Measurements from ENCODE around the gene KIF13A.
"Not testable (repeated sequence)": the region's sequence is repeated elsewhere in the genome, so short reads cannot be mapped to it uniquely, and the experiment has no call there.

Gene KIF13A

DNA sequence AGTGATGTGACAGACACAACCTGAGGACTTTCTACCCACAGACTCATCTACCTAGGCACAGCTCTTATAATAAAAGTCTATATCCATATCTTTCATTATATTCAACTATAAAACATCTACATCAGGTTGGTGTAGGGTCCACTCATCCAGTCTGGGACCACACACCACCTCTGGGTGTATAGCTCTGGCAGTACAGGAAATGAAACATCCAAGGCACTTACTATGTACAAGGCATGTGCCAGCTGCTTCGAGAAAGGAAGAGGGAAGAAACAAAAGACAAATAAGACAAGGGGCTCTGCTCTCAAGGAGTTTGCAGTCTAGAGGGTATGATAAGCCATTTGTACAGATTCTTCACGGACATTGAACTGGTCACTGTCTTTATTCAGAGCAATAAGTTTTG, 18.6 kb downstream of the KIF13A start:
- no peak for DNase-seq (ENCODE audit: low read depth)

DNA sequence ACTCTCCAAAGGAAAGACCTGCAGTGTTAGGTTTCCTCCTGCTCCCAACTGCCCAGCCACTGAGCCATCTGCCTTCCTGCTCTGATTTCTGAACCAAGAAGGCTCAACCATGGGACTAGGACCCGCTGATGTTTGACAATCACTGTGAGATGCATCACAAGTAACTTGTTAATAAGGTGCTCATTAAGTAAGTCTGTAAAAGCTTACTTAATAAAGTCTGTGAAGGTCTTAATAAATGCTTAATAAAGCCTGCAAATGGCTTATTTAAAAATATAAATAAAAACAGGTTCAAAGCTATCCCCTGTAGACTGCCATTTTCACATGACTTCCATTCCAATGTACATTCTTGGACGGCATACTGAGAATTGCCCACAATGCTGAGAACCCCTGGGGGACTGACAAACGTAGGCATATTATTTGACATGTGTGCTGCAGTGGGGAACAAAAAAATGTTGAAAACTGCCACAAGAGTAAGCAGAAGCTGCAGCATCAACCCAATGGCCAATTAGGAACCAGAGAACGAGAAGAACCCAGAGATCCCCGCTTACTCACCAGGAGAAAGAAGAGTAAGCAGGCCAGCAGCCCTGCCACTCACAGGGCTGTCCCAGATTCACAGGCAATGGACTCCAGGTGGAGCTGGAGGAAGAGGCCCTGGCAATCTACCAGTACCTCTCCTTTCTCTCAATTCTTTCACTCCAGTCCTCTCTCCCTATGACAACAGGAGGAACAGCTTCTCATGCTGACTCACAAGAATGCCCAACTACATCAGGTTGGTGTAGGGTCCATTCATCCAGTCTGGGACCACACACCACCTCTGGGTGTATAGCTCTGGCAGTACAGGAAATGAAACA, 19.5 kb downstream of the KIF13A start:
- no peak for DNase-seq (ENCODE audit: low read depth)

DNA sequence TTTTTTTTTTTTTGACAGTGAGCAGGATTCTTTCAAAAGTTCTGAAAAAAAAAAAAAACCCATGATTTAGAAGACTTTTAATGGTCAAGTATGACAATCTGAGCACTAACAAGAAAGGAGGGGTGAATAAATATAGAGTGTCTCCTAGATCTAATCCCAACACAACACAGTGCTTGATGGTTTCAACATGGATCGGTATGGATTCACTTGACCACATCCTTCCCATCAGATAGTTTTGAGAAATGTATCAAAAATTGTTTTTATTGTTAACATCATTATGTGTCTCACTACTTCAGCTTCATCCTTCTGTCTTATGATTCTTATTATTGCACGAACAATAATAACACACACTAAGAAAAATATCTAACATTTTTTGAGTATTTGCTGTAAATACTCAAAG, 21.0 kb downstream of the KIF13A start:
- no peak for DNase-seq (ENCODE audit: low read depth)

DNA sequence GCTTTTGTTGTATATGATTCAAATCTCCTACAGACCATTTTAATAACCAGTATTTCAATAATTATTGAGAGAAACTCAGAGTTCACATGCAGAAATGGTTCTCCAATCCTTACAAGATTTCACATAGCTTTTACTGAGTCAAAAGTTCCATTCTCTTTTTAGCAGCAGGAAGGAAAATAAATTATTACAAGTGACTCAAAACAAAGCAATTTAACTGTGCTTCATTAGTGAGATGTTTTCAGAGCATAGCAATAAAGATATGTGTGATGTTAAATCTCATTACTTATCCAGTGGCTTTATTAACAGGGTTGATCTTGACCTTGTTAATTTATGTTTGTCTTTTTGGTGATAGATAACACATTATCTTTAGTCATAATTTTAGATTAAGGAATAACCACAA, 22.0 kb downstream of the KIF13A start:
- DNase-seq (ENCODE audit: low read depth), result no peak

DNA sequence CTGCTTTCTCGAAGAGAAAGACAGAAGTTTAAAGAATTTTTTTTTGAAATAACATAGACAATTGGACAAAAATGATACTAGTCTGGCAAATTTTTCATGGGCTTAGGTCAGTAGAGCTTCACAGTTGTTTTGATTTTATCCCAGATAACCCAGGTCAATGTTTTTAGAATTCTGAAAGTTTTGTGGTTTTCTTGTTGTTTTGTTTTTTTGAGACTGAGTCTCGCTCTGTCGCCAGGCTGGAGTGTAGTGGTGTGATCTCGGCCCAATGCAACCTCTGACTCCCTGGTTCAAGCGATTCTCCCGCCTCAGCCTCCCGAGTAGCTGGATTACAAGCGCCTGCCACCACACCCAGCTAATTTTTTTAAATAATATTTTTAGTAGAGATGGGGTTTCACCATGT, 22.8 kb downstream of the KIF13A start:
- DNase-seq (ENCODE audit: low read depth), result no peak

DNA sequence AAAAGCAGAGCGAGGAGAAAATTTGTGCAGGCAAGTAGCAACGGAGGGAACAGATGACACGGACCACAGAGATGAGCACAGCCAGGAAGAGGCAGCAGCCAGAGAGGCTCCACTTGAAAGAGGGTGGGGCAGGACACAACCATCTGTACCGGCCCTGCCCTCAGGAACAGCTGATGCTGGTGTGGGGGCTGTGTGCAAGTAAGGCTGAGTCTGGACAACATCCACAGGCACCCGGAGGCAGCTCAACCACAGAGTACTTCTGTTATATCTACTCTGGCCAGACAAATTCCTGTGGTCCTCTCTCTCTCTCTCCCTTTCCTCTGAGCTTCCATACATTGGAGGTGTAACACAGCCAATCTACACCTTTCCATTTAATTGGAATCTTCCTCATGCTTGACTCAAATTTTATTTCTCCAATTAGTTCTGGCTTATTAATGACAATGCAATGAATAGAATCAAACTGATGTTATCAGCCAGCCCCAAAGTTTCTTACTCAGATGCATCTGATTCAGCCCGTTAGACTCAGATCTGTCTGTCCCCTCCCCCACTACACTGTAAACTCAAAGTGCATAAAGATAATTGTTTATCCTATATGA, 24.9 kb downstream of the KIF13A start:
- DNase-seq (ENCODE audit: low read depth), result peak; percentile 50

DNA sequence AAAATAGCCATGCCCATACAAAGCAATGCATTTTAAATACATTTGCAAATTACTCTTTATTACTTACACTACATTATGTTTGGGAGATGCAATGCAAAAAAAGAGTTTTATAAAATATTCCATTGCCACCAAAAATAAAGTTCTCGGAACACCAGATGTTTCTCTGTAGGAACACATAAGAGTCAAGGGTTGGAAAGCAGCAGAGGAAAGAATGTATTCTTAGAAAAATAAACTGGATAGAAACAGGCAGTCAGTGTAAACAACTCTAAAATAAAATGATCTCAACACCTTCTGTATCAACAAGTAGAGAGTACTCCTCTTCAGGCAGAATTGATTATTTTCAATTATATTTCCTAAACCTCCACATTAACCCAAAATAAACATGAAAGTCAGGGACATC, 28.1 kb downstream of the KIF13A start:
- no peak for DNase-seq (ENCODE audit: low read depth)

DNA sequence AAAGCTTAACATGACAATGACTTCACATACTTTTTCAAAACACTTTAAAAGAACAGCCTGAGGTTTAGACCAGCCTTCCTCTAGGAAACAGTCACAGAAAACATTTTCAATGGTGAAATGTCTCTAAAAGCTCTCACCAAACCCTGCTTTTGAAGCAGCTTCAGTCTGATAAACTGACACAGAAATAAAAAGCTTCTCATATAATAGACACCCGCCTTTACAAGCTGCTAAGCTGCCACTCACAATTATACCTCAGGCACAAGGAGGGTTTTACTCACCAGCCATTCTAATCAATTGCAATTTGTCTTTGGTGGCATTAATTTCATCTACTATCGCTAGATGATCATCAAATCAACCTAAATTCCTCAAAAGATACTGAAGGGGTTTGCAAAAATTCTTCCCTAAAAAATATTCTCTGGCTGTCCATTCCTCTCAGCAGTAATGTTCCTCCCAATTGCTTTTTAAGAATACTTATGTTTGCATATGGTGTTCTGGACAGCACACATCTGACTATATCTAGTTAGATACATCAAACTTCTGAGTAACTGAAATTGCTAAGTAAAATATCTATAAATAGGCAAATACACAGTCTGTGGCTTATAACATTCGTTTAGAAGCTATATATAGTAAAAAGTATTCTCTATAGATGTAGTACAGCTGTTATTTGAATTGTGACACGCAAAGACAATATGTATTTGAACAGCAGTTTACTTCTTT, 29.4 kb downstream of the KIF13A start:
- no peak for DNase-seq (ENCODE audit: low read depth)

DNA sequence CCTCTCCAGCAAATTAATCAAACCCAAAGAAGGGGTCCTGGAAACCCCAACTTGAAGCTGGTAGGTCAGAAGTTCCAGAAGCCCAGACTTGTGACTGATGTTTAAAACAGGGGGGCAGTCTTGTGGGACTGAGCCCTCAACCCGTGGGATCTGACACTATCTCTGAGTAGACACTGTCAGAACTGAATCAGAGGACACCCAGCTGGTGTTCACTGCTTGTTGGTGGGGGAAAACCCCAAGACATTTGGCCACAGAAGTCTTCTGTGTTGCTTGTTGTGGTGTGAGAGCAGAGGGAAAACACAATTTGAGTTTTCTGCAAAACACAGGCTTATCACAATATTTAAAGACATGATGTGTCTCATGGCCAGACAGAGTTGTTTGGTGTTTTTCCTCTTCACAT, 29.9 kb downstream of the KIF13A start:
- DNase-seq (ENCODE audit: low read depth), result no peak

DNA sequence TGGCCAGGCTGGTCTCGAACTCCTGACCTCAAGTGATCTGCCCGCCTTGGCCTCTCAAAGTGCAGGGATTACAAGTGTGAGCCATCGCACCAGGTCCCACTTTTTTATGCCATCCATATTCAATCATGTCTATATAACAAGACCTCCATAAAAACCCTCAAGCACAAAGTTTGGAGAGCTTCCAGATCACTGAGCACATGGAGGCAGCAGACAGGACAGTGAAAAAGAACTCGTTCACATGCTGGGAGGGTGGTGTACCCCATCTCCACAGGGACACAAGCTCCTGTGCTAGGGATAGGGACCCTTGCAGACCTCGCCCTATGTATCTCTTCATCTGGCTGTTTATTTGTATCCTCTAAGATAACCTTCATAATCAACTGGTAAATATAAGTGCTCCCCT, 30.3 kb downstream of the KIF13A start:
- no peak for DNase-seq (ENCODE audit: low read depth)

DNA sequence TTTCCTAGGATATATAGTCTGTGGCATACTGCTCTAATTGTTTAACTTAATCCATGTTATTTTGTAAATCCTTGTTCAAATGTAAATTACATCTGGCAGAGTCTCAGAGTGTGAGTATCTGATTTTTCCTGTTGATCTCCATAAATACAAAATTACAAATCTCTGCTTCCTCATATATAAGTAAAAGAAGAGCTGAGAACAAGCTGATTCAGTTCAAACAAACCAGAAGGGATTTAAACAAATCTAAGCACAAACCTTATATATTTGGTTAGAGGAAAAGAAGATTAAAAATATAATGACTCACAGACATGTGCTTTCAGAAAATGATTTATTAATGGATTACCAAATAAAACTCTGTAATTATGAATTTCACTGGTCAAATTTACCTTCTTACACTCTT, 37.3 kb downstream of the KIF13A start:
- no peak for DNase-seq (ENCODE audit: low read depth)

DNA sequence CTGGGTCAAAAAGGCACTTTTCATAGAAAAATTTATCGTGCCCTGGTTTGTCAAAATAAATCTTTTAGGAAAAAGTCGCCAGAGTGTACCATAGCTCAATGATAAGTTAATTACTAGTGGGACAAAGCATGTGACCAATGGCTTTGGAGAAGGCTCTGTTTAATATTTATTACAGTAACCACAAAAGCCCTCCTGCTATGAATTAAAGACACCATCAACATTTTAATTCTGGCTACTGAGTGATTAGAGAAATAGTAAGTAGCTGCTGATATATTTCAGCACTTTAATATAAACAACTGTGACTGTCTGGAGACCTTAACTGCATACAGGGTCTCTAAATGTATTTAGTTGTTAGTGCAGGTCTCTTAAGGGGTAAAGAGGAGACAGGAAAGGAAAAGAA, 38.3 kb downstream of the KIF13A start:
- DNase-seq (ENCODE audit: low read depth), result no peak

DNA sequence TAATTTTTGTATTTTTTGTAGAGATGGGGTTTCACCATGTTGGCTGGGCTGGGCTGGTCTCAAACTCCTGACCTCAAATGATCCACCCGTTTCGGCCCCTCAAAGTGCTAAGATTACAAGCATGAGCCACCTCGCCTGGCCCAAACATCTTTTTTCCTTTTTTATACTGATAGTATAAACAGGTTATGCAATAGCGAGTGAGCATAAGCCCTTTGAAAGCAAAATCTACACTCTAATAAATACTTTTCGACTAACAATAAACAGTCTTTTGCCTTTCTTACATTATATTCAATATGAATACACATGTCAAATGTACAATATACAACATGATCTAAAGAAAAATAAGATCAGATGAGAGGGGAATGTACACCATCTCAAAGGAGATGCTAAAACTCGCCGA, 38.7 kb downstream of the KIF13A start:
- DNase-seq (ENCODE audit: low read depth), result no peak

DNA sequence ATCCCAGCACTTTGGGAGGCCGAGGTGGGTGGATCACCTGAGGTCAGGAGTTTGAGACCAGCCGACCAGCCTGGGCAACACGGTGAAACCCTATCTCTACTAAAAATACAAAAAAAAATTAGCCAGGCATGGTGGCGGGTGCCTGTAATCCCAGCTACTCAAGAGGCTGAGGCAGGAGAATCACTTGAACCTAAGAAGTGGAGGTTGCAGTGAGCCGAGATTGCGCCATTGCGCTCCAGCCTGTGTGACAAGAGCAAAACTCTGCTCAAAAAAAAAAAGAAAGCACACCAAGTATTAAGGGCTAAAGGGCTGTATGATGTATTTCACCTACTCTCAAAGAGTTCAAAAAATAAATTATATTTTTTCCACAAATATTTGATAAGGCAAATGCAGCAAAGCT, 39.9 kb downstream of the KIF13A start:
- DNase-seq (ENCODE audit: low read depth), result not testable (repeated sequence)

DNA sequence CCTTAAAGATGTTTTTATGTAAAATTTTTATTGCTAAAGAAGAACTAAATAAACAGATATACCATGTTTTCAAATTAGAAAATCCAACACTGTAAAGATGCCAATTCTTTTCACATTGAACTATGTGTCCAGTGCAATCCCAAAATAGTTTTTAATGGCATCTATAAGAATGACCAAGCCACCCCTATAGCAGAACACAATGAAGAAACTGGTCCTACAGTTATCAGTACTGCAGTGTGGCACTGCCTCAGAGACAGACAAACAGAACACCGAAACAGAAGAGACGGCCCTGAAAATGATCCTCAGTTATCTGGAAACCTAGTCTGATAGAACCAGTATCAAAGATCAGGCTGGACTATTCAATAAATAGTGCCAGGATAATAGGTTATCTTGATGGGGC, 41.9 kb downstream of the KIF13A start:
- no peak for DNase-seq (ENCODE audit: low read depth)

DNA sequence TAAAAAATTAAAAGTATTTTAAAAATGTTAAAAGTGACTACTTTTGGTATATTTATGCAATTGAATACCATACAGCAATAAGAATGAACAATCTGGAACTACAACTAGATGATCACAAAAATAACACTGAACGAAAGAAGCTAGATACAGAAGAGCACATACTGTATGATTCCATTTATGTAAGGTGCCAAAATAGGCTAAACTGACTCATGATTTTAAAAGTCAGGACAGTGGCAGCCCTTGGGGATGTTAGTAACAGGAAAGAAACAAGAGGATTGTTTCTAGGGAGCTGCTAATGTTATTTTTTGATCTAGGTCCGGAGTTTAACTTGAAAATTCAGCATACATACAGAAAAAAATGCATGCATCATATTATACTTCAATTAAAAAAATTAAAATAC, 42.3 kb downstream of the KIF13A start:
- no peak for DNase-seq (ENCODE audit: low read depth)

DNA sequence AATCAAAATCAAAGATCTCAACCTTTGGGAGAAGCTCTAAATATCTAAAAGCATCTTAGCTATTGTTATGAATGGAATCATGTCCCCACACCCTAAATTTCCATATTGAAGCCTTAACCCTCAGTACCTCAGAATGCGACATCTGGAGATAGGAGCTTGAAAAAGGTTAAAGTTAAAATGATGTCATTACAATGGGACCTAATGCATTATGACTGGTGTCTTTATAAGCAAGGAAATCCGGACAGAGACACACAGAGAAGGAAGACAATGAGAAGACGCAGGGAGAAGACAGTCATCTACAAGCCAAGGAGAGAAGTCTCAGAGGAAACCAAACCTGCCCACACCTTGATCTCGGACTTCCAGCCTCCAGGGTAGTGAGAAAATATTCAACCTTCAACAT, 46.1 kb downstream of the KIF13A start:
- no peak for DNase-seq (ENCODE audit: low read depth)

DNA sequence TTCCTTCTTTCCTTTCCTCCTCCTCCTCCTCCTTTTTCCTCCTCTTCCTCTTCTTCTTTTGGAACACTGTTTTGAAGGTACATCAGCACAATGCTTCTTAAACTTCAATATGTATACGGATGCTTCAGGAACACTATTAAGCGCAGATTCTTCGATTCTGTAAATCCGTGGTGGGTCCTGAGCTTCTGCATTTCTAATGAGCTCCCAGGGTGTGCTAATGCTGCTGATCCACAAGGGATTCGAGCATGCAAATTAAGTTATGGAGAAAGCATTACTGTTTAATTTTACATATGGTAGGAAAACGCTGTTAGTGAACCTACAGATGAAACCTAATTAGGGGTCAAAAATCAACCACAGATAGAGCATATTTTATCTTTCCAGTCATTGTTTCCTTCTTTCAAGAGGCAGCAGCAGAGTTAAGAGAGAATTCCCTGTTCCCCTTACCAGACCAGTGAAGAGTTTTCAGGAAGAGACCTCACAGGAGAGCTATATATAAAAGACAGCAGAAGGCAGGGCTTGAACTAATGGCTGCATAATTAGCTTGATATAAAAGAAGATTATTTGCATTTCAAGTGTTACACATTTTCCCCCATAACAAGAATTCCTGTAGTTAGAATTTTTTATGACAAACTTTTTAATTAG, 47.2 kb downstream of the KIF13A start:
- DNase-seq (ENCODE audit: low read depth), result no peak

DNA sequence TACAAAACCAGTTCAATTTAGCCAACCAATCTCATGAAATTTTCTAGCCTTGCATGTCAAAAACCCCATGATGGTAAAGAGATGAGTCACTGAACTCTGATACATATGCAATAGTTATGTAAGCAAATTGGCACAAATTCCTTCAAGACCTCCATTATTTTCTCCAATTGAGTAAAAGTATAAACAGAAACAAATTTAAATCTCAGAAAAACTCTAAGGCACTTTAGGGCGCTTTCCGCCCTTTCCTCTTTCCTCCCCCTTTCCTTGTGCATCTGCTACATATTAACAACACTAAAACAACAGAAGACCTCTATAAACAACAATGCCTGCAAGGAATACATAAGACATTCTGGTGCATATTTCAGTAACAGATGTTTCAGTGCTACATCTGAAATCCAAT, 48.5 kb downstream of the KIF13A start:
- no peak for DNase-seq (ENCODE audit: low read depth)

DNA sequence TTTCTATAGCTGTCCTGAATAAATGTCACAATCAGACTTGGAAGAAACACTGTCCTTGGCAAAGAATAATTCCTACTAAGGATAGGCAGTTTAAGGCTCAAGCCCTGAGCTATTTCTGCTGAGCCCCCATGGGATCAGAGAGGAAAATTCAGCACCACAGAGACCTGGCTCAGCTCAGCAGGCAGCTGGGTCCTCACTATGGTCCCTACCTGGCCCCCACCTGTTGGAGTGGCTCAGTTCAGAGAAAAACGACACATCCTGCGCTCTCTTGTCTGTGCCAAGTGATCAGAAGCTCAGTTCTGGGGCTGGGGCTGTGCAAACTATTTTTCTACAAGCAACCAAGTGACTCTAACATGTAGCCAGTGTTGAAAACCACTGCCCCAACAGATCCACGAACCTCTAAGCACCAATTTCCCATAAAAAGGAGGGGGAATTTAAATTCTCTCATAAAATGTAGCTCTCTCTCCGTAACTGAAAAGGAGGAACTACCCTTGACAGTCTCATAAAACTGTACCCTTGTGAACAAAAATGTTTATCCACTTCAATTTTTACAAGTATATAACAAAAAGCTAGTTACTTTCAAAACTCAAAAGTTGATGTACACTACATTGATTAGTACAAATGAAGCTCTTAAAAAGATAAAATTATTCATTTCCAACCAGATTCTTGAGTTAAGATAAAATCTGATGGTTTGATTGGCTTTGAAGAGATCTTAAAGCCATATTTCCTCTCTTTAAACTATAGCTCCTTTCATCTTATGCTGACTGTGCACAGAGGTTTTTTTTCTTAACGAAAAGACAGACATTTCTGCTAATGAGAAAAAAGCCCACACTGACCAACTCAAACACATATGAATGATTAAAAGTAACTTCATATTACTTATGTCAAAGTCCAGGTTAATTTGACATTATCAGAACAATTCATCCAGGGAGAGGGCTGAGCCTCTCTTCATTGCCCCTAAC, 52.0 kb downstream of the KIF13A start:
- no peak for DNase-seq (ENCODE audit: low read depth)

DNA sequence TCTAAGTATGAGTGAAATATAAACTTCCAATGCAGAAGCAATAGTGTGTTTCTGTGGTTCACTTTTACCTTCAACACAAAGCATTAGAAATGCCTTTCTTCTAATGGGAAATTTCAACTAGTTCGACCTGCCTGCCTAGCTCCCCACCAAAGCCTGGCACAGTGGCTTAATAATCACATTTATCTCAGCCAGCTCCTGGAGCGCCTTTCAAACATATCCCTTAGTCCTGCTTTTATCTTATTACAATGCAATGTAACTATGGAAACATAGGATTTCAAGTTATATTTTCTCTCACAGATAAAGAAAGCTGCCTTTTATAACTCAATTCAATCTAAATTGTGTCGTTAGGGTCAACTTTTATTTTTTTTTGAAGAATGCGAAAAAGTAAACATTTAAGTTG, 53.7 kb downstream of the KIF13A start:
- DNase-seq (ENCODE audit: low read depth), result no peak
